CD4-positive, alpha-beta T cell treated with Interleukin-6 at 100 ng/mL for 8 hours (primary cell): ENCODE results near the gene SPTSSA.
"Not testable (repeated sequence)": the region's sequence is repeated elsewhere in the genome, so short reads cannot be mapped to it uniquely, and the experiment has no call there.

ENCODE experiments used
- DNase-seq: peaks from one replicate; pipeline ENCODE4 v3.0.0-alpha.2; 2020; ENCODE audit warnings: mixed read lengths, low spot score

SPTSSA gene

DNA sequence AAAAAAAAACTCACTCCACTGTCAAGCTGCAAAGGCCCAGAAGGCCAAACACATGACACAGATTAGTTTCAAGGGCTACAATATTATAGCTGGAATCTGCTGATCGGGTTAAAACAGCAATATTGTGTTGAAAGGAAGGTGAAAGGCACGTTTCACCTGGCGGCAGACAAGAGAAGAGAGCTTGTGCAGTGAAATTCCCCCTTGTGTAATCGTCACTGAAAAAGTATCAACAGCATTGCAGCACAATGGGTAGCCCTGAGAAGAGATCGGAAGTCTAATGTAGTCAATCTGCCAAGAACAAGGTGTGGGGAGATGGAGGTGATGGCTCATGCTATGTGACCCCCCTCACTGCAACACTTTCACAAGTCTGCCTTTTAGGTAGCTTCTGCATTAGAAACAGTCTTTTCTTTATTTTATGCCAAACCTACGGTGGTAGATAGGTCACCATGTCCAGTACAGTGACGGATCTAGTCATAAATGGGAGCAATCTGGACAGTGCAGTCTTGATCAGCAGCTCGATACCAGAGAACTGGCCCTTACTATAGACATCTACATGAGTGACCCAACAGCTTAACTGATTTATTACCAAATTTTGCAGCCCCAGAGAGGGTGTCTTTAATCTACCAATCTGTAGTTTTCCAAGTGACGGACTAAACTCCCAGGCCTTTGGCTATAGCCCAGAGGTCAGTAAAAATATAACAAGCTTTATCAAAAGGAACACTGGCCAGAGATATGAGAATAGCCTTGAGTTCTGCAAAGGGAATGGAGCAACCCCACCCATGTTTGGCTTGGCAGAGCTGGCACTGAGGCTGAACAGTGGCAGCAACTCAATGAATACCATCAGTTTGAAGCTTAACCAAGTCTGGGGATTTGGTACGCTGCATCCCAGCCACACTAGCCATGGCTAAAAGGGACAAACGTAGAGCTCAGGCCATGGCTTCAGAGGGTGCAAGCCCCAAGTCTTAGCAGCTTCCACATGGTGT lies 35.4 kb downstream of the SPTSSA start:
- DNase-seq = no peak

DNA sequence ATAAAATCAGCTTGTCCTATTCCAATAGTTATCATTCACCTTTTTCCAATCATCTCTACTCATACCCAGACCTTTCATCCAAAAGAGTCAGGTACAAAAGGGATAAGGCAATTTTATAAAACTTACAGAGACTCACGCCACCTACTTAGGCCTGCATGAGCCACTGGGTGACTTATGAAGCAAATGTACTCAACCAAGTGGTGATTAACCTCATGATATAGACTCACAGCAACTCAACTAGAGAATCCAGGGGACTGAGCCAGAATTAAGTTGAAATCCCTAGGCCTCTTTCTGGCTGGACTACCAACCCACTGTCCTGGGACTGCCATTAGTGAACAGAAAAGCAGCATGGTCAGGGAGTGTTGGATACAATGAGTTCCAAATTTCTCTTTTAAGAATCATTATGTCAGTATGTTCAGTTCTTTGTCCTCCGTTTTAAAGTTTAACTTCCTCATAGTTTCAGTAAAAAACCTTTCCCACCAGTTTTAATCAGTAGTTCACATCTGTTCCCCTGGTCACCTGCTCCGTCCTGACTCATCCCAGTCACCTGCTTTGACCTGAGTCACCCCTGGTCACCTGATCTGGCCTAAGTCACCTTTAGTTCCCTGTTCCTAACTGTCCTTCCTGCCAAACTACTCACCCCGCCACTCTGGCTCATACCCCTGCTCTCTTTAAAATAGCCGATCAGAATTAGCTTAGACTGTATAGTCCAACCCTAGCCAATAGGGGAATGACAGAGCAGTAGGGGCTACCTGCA lies 36.8 kb downstream of the SPTSSA start:
- DNase-seq = no peak

DNA sequence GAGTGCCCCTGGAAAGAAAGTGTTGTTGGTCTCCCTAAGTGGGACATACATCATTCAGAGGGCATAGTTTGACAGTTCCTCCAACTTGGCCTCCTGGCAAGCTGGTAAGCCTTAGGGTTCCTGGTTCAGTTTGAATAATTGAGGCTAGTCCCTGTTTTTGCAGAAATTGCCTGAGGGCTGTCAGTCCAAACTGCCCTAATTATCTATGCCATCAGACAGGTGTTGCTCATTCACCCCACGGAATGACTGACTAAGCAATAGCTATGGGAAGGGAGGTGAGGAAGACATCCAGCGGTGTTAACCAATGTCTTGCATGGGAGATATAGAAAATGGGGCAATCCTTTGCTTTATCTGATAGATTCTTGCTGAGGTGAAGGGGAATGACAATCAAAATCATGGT lies 37.6 kb downstream of the SPTSSA start:
- no peak for DNase-seq

DNA sequence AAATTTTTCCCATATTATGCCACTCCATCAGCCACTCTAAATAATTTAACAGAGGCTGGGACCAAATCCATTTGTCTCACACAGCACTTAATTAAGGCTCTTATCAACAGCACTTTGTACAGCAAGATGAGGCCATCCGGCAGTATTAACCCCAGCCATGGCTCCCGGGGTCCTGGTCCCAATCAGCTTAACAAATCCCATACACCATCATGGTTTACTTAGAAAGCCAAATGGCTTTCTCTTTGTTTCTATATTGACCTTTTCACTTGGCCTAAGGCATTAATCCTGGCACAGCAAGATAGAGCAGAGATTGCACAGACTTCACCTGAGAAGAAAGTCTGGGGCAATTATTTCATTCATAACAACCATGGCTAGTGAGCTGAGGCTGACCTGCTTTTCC lies 38.6 kb downstream of the SPTSSA start:
- no peak for DNase-seq

DNA sequence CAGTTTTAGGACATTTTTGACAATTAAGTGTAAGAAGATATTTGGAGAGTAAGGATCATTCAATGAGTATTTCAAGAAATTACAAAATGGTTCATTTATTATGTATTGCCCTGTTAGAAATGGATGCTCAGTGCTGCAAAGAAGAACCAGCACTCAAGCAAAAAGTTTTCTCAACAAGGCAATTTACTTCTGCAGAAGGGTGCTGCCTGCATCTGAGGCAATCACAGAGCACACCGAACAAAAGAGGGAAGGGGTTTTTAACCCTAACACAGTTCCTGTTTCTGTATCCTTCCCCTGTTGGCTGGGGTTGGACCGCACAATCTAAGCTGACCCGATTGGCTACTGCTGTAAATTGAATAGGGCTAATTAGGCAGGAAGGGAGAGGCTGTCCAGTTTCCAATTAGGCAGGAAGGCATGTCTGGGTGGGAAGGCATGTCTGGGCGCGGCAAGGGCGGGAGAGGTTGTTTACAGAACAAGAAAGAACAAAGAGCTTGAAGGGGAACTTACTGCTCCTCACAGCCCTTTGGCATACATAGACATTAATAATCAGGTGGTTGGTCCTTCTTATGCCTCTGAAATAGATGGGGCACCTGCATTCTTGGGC lies 41.4 kb downstream of the SPTSSA start:
- DNase-seq = no peak

DNA sequence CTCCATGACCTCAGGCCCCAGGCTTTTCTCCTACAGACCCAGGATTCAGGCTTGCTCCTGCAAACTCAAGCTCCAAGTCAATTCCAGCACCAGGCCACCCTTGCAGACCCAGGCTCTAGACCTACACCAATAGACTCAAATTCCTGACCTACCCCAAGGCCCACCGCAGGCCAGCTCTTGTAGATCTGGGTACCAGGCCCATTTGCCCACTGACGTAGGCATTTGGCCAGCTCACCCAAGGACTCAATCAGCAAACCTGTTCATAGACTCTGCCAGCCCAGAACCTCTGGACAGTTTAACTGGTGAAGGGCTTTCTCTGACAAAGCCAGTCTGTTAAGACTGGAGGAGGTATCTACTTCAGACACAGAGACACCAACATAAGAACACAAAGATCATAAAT lies 52.3 kb downstream of the SPTSSA start:
- no peak for DNase-seq

DNA sequence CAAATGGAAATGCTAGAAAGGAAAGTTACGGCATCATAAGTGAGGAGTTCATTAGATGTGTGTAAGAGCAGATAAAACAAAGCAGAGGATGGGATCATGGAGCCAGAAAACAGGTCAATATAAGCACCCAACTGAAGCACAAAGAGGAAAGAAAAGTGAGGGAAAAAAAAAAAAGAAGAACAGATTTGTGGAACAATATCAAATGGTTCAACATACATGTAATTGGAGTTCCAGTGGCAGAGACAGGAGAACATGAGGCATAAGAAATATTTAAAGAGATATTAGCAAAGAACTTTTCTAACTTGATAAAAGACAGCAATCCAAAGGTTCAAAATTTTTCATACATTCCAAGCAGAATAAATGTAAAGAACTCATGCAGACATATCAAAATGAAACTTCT lies 54.1 kb downstream of the SPTSSA start:
- no peak for DNase-seq

DNA sequence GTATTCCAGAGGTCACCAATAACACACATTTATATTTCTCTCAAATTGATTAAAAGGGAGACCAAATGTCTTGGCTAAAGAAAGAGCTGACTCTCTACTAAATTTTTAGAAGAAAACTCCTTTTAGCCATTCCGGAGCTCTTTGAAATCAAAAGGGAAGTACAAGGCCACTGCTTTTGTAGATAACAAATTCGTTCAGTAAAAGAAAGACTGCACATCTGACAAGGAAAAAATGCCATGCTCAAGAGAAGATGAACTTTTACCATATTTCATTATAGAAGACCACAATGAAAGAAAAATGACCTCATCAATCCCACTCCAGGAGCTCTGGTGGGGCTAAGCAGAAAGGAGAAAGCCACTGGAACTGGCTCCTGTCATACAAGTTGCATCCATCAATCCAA lies 57.6 kb downstream of the SPTSSA start:
- no peak for DNase-seq

DNA sequence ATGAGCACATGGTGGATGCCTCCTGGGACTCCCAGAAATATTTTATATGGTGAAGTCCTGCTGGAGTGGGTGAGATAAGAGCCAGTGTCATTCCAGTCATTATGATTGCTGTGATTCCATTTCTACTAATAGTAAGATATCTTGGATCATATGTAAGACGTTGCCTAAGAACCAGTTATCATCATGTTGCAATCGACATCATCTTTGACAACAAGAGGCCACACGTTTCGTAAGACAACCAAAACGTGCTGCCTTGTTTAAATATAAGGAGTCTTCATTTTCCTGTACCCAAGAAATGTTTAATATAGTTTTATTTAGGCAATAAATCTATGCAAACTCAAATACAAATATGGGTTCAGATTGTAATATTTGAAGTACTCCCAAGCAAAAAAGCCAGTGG lies 58.4 kb downstream of the SPTSSA start:
- DNase-seq = no peak

DNA sequence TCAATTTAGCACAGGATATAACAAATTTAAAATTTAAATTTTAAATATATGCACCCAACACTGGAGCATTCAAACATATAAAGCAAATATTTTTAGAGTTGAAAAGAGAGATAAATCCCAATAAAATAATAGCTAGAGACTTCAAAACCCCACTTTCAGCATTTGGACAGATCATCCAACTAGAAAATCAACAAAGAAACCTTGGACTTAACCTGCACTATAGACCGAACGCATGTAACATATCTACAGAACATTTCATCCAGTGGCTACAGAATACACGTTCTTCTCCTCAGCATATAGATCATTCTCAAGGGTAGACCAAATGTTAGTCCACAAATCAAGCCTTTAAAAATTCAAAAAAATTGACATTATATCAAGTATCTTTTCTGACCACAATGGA lies 64.0 kb downstream of the SPTSSA start:
- no peak for DNase-seq

DNA sequence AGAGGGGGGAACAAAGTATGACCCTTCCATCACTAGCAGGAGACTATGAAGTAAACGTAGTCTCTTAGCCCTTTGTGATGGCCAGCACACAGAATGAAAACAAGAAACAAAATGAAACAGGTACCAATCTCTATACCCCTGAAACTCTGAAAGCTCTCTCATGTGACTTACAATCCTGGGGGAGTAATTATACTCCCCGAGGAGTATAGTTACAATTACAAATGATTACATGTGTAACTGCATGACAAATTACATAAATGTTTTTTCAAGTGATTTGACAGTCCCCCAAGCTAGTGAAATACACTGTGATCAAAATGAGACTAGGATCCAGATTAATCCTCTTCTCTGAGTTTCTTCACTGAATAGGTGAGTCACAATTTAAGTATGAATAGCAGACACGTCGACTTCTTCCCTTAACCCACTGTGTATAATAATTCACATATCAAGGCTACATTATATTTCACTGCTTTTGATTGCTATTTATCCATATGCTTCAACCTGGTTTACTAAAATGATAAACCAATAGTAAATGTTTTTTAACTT lies 74.0 kb downstream of the SPTSSA start:
- no peak for DNase-seq

DNA sequence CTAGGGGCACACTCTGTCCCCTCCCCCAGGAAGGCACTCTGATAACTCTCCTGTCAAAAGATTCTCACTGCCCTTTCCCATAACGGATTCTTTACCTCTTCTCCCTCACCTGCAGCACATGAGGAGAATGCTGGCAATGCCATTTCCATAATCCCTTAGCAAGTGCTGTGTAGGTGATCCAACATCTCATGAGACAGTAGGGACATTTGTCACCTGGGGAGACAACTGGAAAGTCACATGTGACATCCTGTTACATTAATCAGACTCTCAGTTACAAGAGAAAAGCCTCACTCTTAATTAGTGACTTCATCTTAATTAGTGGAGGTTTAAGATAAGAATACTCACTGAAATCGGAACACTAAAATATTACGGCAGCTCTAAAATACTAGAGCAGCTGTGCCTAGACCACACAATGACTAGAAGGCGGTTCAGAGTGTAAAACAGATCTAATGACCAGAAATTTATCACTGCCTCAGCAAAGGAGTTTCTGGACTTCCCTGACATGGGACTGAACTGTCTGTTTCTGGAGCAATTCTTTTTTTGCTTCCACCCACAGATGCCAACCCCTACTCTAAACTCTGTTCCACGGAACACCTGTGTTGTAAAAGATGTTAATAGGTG lies 75.1 kb downstream of the SPTSSA start:
- DNase-seq = no peak

DNA sequence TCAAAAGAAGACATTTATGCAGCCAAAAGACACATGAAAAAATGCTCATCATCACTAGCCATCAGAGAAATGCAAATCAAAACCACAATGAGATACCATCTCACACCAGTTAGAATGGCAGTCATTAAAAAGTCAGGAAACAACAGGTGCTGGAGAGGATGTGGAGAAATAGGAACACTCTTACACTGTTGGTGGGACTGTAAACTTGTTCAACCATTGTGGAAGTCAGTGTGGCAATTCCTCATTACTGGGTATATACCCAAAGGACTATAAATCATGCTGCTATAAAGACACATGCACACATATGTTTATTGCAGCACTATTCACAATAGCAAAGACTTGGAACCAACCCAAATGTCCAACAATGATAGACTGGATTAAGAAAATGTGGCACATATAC lies 76.2 kb downstream of the SPTSSA start:
- not testable (repeated sequence) for DNase-seq

DNA sequence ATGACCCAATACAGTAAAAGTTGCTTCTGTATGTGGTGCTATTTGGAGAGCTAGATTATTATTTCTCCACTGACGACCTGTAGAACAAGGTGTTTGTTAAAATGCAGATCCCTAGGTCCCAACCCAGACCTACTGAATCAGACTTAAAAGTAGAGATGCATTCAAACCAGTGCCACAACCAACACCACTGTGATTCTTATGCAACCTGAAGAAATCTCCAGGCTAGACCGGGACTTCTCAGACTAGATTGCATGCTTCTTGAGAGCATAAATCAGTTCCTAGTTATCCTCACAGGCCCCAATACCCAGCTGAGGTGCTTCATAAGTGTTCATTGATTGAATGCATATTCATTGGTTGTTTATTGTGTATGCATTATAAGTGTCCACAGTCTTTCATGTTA lies 78.2 kb downstream of the SPTSSA start:
- no peak for DNase-seq
